Neural cell (in vitro differentiated cells): ENCODE results near the gene IBTK. TPM values are rescaled to one million over a fixed set of nuclear protein-coding genes. Genes with fewer than 3 reads are reported as not detected.

Experiments
- H2AFZ ChIP-seq: fragments of 200-600, 300-800 bp; sonication (generic), shearing (Covaris generic); 2 replicates; pipeline ENCODE4 v1.6.0; 2014; ENCODE audit warnings: low read depth, mild to moderate bottlenecking, antibody characterized with exemption, low read length, moderate library complexity
- H3F3A ChIP-seq: fragments of 200-600 bp; shearing (Covaris generic); 2 replicates; pipeline ENCODE4 v1.6.1; 2016; ENCODE audit warnings: mild to moderate bottlenecking, moderate library complexity, mixed read lengths, antibody characterized with exemption, low read length; ENCODE audit not compliant: insufficient read depth, poor library complexity, severe bottlenecking
- H3K27ac ChIP-seq: fragments of 200-600, 300-800 bp; sonication (generic), shearing (Covaris generic); 2 replicates; pipeline ENCODE4 v1.5.1; 2014; ENCODE audit warnings: mild to moderate bottlenecking, low read length, moderate library complexity
- H3K27me3 ChIP-seq: fragments of 300-800, 200-600 bp; sonication (generic), shearing (Covaris generic); 2 replicates; pipeline ENCODE4 v1.6.0; 2014; ENCODE audit warnings: mild to moderate bottlenecking, low read depth, low read length, moderate library complexity; ENCODE audit not compliant: insufficient read depth
- H3K36me3 ChIP-seq: fragments of 300-800, 200-600 bp; sonication (generic), shearing (Covaris generic); 2 replicates; pipeline ENCODE4 v1.5.1; 2014; ENCODE audit warnings: mild to moderate bottlenecking, antibody characterized with exemption, low read length, moderate library complexity; ENCODE audit not compliant: insufficient read depth
- H3K4me2 ChIP-seq: fragments of 300-800, 200-600 bp; sonication (generic), shearing (Covaris generic); 2 replicates; pipeline ENCODE4 v1.6.0; 2014; ENCODE audit warnings: mild to moderate bottlenecking, low read length
- H3K4me3 ChIP-seq: fragments of 300-800, 200-600 bp; sonication (generic), shearing (Covaris generic); 2 replicates; pipeline ENCODE4 v1.5.1; 2014; ENCODE audit warnings: mild to moderate bottlenecking, low read length, moderate library complexity
- H3K79me2 ChIP-seq: fragments of 200-600 bp; shearing (Covaris generic); replicated peaks from 2 replicates; pipeline ENCODE4 v1.6.0; 2014; ENCODE audit warnings: mild to moderate bottlenecking, low read length, moderate library complexity; ENCODE audit not compliant: insufficient read depth
- H3K9ac ChIP-seq: fragments of 300-800, 200-600 bp; sonication (generic), shearing (Covaris generic); 2 replicates; pipeline ENCODE4 v1.6.1; 2016; ENCODE audit warnings: mild to moderate bottlenecking, low read length, mixed read lengths
- H3K9me2 ChIP-seq: fragments of 200-600 bp; shearing (Covaris generic); 2 replicates; pipeline ENCODE4 v1.6.1; 2016; ENCODE audit warnings: mild to moderate bottlenecking, low read length, mixed read lengths; ENCODE audit not compliant: insufficient read depth
- H3K9me3 ChIP-seq: fragments of 200-600, 300-800 bp; sonication (generic), shearing (Covaris generic); 2 replicates; pipeline ENCODE4 v1.6.1; 2016; ENCODE audit warnings: mild to moderate bottlenecking, mixed run types, low read length, moderate library complexity, mixed read lengths
- H4K20me1 ChIP-seq: fragments of 200-600 bp; shearing (Covaris generic); 2 replicates; pipeline ENCODE4 v1.6.1; 2016; ENCODE audit warnings: mild to moderate bottlenecking, mixed run types; ENCODE audit not compliant: insufficient read depth
- EP300 ChIP-seq: fragments of 450-650 bp; conservative IDR thresholded peaks from 2 replicates; pipeline ENCODE4 v1.6.1; 2014; ENCODE audit warnings: antibody characterized with exemption, mild to moderate bottlenecking, moderate library complexity; ENCODE audit not compliant: poor library complexity, severe bottlenecking
- EZH2 ChIP-seq: fragments of 200-600, 300-800 bp; shearing (Covaris generic), sonication (generic); IDR thresholded peaks from 2 replicates; pipeline ENCODE4 v1.6.1; 2014; ENCODE audit warnings: antibody characterized with exemption, low read length, borderline replicate concordance, mild to moderate bottlenecking; ENCODE audit not compliant: insufficient read depth, poor library complexity, severe bottlenecking
- MXI1 ChIP-seq: fragments of 450-650 bp; conservative IDR thresholded peaks from 2 replicates; pipeline ENCODE4 v1.6.1; 2014; ENCODE audit warnings: antibody characterized with exemption, mild to moderate bottlenecking; ENCODE audit not compliant: poor library complexity, severe bottlenecking
- POLR2AphosphoS5 ChIP-seq: IDR thresholded peaks from 2 replicates; pipeline ENCODE4 v1.6.1; 2012
- RAD21 ChIP-seq: fragments of 450-650 bp; conservative IDR thresholded peaks from 2 replicates; pipeline ENCODE4 v1.6.1; 2014; ENCODE audit warnings: antibody characterized with exemption, mild to moderate bottlenecking, moderate library complexity
- SMC3 ChIP-seq: fragments of 450-650 bp; conservative IDR thresholded peaks from 2 replicates; pipeline ENCODE4 v1.6.1; 2014; ENCODE audit warnings: antibody characterized with exemption, mild to moderate bottlenecking, moderate library complexity; ENCODE audit not compliant: poor library complexity
- TAF1 ChIP-seq: IDR thresholded peaks from 2 replicates; pipeline ENCODE4 v1.6.1; 2012; ENCODE audit warnings: low read depth
- polyA plus RNA-seq: library from polyadenylated mRNA; depleted of rRNA; stranded (reverse); fragments of >200 nt; gene quantifications from 2 replicates; pipeline ENCODE4 v1.2.3, GENCODE V29; 2014
- TF ChIP-seq, protein P1 (sequence below): IDR thresholded peaks from 2 replicates; pipeline ENCODE4 v1.6.1; 2012; ENCODE audit warnings: borderline replicate concordance

IBTK gene
- polyA plus RNA-seq, 1 donor from 2014 or later, result 64.6 TPM

GRCh38 chr6:82145926-82146452 is 101.6 kb downstream of the IBTK start:
- H3K27me3 ChIP-seq, result no peaks in the 10 kb centered on the region
- H3K4me3 ChIP-seq, result no peak overlapping the region
- H3K4me2 ChIP-seq, result no peak overlapping the region
- H3K9me2 ChIP-seq, result no peaks in the 10 kb centered on the region
- H4K20me1 ChIP-seq, result no peaks in the 10 kb centered on the region
- no peaks in the 10 kb centered on the region for H3K79me2 ChIP-seq
- H3K9ac ChIP-seq, result no peak overlapping the region
- H3K27ac ChIP-seq, result no peak overlapping the region
- TF ChIP-seq POLR2AphosphoS5, result no peak
- H3K9me3 ChIP-seq, result no peaks in the 10 kb centered on the region
- H3K36me3 ChIP-seq, result no peaks in the 10 kb centered on the region
- H2AFZ ChIP-seq, result no peak overlapping the region
- H3F3A ChIP-seq, result no peaks in the 10 kb centered on the region

DNA sequence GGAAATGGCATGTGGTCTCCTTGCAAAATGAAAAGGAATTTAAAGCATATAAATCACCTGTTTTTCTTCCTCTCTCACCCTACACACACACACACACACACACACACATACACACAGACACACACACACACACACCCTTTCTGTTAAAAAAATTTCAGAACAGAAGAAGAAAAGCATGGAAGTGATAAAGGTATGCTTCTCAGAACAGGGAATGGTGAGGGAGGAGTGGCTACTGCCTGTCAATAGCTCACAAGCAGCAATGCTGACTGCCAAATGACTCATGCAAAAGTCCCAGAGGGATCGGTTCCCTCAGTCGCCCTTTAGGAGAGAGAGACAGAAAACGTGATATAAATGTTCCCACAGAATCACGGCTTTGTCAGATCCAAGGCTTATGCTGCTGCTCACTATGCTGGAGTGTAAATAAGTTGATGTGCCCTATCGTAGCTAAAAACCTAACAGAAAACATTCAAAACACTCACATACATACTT is 102.6 kb downstream of the IBTK start:
- Histone ChIP-seq H3K9me2 (no peaks in the 10 kb centered on the region), H3K36me3 (no peaks in the 10 kb centered on the region), H3K27me3 (no peaks in the 10 kb centered on the region), H2AFZ (peak overlapping the region; percentile 36), H3K9ac (peak overlapping the region; percentile 44), H3K4me2 (peak overlapping the region; percentile 34), H3K79me2 (no peaks in the 10 kb centered on the region), H4K20me1 (no peaks in the 10 kb centered on the region), H3K27ac (peak overlapping the region; percentile 77), H3K4me3 (peak overlapping the region; percentile 46), H3F3A (no peaks in the 10 kb centered on the region), H3K9me3 (no peaks in the 10 kb centered on the region)
- TF ChIP-seq, protein P1, sequence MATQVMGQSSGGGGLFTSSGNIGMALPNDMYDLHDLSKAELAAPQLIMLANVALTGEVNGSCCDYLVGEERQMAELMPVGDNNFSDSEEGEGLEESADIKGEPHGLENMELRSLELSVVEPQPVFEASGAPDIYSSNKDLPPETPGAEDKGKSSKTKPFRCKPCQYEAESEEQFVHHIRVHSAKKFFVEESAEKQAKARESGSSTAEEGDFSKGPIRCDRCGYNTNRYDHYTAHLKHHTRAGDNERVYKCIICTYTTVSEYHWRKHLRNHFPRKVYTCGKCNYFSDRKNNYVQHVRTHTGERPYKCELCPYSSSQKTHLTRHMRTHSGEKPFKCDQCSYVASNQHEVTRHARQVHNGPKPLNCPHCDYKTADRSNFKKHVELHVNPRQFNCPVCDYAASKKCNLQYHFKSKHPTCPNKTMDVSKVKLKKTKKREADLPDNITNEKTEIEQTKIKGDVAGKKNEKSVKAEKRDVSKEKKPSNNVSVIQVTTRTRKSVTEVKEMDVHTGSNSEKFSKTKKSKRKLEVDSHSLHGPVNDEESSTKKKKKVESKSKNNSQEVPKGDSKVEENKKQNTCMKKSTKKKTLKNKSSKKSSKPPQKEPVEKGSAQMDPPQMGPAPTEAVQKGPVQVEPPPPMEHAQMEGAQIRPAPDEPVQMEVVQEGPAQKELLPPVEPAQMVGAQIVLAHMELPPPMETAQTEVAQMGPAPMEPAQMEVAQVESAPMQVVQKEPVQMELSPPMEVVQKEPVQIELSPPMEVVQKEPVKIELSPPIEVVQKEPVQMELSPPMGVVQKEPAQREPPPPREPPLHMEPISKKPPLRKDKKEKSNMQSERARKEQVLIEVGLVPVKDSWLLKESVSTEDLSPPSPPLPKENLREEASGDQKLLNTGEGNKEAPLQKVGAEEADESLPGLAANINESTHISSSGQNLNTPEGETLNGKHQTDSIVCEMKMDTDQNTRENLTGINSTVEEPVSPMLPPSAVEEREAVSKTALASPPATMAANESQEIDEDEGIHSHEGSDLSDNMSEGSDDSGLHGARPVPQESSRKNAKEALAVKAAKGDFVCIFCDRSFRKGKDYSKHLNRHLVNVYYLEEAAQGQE, result peak; percentile 2
- TF ChIP-seq RAD21 (no peak), EZH2 (no peak), SMC3 (no peak), POLR2AphosphoS5 (peak; percentile 40), EP300 (peak; percentile 58), MXI1 (no peak)

DNA sequence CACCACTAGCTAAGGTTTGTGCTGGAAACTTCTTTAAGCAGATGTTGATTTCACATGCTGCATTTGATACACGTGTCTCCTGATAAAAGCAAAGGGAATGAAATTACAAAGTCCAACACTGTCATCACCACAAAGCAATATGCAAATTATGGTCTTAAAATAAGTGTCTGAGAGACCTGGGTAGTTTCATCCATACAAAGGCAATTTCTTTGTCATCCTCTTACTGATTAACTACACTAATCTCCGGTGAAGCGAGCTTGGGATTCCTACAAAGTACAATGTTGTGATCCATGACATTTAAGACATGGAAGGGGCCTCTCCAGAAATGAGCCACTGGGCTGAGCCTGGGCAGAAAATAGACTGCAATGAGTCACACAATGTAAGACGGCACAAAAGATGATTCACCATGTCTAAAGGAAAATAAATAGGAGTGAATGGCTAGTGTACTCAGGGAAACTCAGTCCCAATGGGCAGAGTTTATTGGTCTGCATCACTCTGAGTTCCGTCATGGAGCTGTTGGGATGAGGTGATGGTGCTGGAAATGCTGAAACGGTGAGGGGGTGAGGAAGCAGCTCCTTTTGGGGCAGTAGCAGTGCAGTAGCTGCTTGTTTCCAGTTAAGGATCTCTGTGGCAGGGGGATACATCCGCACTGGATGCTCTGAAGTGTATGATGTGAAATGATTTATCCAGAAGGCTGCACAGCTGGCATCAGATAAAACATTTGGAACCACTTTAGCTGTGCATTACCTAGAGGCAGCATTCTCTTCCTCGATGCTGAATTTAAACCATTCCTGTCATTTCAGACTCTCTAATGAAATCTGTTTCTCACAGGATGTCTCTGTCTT is 103.3 kb downstream of the IBTK start:
- no peaks in the 10 kb centered on the region for H3F3A ChIP-seq
- H3K79me2 ChIP-seq, result no peaks in the 10 kb centered on the region
- TF ChIP-seq, protein P1, result peak; percentile 18
- TF ChIP-seq TAF1, result no peak
- H3K9me3 ChIP-seq, result no peaks in the 10 kb centered on the region
- H3K9ac ChIP-seq, result peak overlapping the region; percentile 44
- H3K4me3 ChIP-seq, result peak overlapping the region; percentile 46
- H4K20me1 ChIP-seq, result no peaks in the 10 kb centered on the region
- no peaks in the 10 kb centered on the region for H3K36me3 ChIP-seq
- peak overlapping the region; percentile 36 for H2AFZ ChIP-seq
- H3K27ac ChIP-seq, result peak overlapping the region; percentile 77
- no peaks in the 10 kb centered on the region for H3K27me3 ChIP-seq
- no peaks in the 10 kb centered on the region for H3K9me2 ChIP-seq
- peak overlapping the region; percentile 34 for H3K4me2 ChIP-seq
